ENCODE results near the gene SNX8.

Gene SNX8

DNA sequence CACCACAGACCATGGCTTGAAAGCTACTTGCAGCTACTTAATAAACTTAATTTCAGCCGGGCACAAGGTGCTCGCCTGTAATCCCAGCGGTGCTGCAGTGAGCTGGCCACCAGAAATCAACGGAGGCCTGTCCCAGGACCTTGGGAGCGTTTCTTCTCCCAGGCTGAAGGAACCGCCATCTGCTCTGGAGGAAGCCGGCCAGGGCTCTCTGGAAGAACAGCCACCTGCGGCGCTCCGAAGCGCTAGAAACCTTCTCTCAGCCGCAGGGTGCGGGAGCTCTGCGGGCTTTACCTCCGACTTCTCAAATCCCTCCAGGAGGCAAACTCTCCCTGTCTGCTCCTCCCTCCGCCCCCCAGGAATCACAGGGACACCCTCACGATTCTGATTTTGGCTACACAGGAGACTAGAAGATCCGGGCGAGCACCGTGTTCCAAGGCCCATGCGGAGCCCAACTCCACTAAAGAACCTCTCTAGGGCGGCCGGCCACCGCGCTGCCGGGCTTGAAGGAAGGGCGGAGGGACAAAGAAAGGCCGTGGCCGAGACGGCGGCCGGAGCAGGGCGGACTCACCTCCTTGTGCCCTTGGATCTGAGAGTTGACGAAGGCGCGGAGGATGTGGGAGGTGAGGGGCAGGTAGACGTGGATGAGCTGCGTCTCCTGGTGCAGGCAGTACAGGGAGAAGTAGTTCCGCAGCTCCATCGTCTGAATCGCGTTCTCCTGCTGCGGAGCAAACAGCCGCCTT, 57.8 kb downstream of the SNX8 start:
- no peak for DNase-seq (ENCODE audit: low read depth)
- no peak overlapping the region for H3K4me3 ChIP-seq (ENCODE audit: low read depth, low read length)
- TF ChIP-seq, protein P1, sequence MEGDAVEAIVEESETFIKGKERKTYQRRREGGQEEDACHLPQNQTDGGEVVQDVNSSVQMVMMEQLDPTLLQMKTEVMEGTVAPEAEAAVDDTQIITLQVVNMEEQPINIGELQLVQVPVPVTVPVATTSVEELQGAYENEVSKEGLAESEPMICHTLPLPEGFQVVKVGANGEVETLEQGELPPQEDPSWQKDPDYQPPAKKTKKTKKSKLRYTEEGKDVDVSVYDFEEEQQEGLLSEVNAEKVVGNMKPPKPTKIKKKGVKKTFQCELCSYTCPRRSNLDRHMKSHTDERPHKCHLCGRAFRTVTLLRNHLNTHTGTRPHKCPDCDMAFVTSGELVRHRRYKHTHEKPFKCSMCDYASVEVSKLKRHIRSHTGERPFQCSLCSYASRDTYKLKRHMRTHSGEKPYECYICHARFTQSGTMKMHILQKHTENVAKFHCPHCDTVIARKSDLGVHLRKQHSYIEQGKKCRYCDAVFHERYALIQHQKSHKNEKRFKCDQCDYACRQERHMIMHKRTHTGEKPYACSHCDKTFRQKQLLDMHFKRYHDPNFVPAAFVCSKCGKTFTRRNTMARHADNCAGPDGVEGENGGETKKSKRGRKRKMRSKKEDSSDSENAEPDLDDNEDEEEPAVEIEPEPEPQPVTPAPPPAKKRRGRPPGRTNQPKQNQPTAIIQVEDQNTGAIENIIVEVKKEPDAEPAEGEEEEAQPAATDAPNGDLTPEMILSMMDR (IDR thresholded peaks at IDR 0.05; ENCODE audit: insufficient read depth, low read depth, low read length, missing control alignments) = no peak

DNA sequence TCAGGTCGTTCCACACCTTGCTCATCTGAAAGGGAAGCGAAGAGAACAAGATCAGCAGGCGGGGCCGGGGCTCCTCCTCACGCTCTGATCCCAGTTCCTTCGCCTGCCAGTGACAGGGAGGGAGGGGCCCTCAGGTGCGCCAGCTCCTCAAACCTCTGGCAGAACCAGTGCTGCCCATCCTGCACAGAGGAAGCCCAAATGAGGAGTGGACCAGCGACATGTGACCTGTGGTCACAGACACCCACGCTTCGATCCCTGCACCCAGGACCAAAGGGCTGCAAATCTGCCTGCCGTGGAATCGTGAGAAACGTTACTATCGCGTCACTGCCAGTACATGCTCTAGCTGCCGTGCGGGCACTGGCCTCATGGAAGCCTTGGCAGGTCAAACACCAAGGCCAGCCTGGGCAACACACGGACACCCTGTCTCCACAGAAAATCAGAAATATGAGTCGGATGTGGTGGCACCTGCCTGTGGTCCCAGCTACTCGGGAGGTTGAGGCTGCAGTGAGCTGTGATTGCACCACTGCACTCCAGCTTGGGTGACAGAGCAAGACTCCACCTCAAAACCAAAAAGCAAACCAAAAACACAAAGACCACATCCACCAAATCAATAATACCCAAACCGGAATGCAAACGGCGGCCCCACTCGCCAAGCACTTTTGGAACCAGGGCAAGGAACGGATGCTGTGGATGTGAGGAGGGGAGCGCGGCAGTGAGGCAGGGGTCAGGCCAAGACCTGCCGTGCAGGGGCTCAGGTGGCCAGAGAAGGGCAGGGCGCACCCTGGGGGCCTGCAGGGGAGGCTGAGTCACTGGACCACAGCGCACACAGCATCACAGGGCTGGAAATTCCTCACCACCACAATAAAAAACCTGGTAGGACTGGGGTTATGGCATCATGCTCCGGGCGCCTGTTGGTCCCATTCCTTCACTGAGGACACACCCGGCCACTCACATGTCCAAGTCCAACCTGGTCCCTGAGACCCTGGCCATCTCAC, 58.8 kb downstream of the SNX8 start:
- peak; percentile 39 for DNase-seq (ENCODE audit: low read depth)
- TF ChIP-seq, protein P1 (IDR thresholded peaks at IDR 0.05; ENCODE audit: insufficient read depth, low read depth, low read length, missing control alignments) = no peak
- H3K4me3 ChIP-seq (ENCODE audit: low read depth, low read length) = no peak overlapping the region

DNA sequence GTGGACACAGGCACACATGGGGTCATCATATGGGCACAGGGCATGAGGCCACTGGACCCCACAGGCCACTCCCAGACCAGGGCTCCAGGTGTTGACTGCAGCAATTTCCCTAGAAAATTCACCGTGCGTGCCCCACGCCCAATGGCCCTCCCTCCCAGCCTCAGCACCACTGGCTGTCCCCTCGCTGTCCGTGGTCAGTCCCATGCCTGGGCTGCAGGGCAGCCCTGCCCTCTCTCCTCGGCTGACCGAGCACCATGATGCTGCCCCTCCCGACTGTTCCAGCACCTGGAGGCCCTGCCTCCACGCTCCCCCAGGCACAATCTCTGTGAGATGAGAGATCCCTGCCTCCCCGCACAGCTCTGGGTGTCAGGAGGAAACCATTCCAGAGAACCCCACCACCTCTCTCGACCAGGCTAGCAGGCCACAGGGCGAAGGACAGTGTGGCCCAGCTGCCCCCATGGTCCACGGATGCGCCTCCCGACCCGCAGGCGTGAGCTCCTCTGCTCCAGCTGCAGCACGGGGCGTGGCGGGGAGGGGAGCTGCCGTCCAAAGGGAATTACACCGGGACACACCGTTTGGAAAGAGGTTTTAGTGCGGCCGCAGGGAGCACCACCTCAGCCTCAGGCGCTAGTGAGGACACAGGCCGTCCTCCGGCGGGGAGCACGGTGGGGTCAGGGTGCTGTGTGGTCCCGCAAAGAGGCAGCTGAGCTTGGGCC, 59.7 kb downstream of the SNX8 start:
- no peak overlapping the region for H3K4me3 ChIP-seq (ENCODE audit: low read depth, low read length)
- no peak for DNase-seq (ENCODE audit: low read depth)
- TF ChIP-seq, protein P1 (IDR thresholded peaks at IDR 0.05; ENCODE audit: insufficient read depth, low read depth, low read length, missing control alignments) = no peak

DNA sequence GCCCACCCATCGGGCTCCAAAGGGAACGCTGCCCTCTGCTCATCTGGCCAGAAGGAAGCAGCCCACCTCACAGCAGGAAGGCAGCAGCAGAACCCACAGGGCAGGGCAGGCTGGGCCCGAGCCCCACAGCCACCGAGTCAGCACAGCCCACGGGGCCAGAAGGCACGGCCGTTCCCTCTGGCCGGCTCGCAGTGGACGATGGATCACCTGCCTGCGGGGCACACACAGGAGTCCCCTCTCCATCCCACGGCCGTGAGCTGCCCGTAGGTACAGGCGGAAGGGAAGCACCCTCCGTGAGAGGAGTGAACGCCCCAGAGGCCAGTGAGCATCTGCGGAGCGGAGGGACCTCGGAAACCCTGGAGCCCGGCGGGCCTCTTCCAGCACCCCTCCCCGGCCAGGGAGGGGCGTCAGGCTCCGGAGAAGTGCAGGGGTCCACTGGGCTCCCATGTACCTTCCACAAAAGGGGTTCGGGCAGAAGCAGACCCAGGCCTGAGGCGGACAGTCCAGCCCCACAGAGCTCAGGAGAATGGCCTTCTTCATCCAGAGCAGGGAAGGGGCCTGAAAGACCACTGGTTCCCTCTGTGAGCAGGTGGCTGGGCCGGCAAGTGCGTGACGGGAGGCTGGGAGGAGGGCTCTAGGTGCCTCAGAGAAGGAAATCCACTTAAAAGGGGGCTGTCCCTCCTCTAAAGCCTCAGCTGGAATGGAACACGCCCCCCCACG, 60.6 kb downstream of the SNX8 start:
- TF ChIP-seq, protein P1 (IDR thresholded peaks at IDR 0.05; ENCODE audit: insufficient read depth, low read depth, low read length, missing control alignments) = no peak
- no peak for DNase-seq (ENCODE audit: low read depth)
- H3K4me3 ChIP-seq (ENCODE audit: low read depth, low read length) = no peak overlapping the region

DNA sequence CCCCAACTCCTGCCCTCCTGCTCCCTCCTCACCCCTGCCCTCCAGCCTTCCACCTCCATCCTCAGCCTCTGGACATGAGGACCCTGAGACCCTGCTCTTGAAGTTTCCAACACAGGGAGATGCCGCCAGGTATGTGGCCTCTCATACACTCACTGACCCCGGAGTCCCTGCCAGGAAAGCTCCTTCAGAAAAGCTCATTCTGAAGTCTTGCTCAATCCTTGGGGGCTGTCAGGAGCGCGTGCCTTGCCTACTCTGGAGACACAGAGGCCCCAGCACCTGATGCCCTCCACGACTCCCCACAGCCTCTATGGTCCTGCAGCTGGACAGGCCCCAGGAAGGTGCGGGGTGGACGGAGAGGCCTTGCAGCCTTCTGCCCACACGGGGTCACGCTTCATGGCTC, 61.2 kb downstream of the SNX8 start:
- no peak overlapping the region for H3K4me3 ChIP-seq (ENCODE audit: low read depth, low read length)
- DNase-seq (ENCODE audit: low read depth) = no peak
- TF ChIP-seq, protein P1 (IDR thresholded peaks at IDR 0.05; ENCODE audit: insufficient read depth, low read depth, low read length, missing control alignments) = no peak
